HCT116 (cell line): Measurements from ENCODE around the gene ARMC3. TPM values are rescaled to one million over a fixed set of nuclear protein-coding genes. Genes with fewer than 3 reads are reported as not detected.

Experiments
- ATAC-seq: fragments of 200-7000 bp; cut with Tn5 transposase; 2 replicates; pipeline ENCODE4 v1.9.1; 2020; ENCODE audit warnings: mild to moderate bottlenecking, moderate library complexity
- BruUV-seq: library from RNA; stranded (reverse); fragments of 400-500 nt; replicated peaks from 2 replicates; lab custom pipeline; 2021; lab: Mats Ljungman, UMichigan
- CTCF ChIA-PET: fragments of 300-600 bp; sonication (Branson Sonifier 250); formaldehyde crosslinking; loops from one replicate; lab custom pipeline; 2021; ENCODE audit warnings: antibody characterized with exemption; lab: Charles Lee
- POLR2A ChIA-PET: fragments of 300-600, 350-600 bp; sonication (Branson Sonifier 250); formaldehyde crosslinking; loops from one replicate; lab custom pipeline; 2021; ENCODE audit warnings: antibody characterized with exemption; lab: Charles Lee
- RAD21 ChIA-PET, 2 experiments: fragments of 300-600 bp; sonication (Branson Sonifier 250); formaldehyde crosslinking; loops; one replicate each; lab custom pipeline; 2023; ENCODE audit warnings: low total read pairs in 2 of 2; ENCODE audit not compliant: uncharacterized antibody in 2 of 2, unreplicated experiment in 2 of 2, low non-redundant PET in 1 of 2; lab: Charles Lee
- DNase-seq: peaks from one replicate; pipeline ENCODE4 v3.0.0-alpha.2; 2010; ENCODE audit warnings: low read depth, low spot score
- H2AFZ ChIP-seq: fragments of 200-600 bp; shearing (Covaris generic), sonication (generic); 2 replicates; pipeline ENCODE4 v1.6.1; 2017; ENCODE audit warnings: low read depth, mixed run types, mixed read lengths, antibody characterized with exemption, low read length; ENCODE audit not compliant: poor library complexity, severe bottlenecking
- H3K27ac ChIP-seq: 2 replicates; pipeline ENCODE4 v1.5.1; 2012; ENCODE audit warnings: low read depth, low read length
- H3K27me3 ChIP-seq: fragments of 200-600 bp; sonication (generic); 2 replicates; pipeline ENCODE4 v1.6.1; 2016; ENCODE audit warnings: mixed run types, low read length, mixed read lengths; ENCODE audit not compliant: insufficient read depth
- H3K36me3 ChIP-seq, 2 experiments: fragments of 200-500 bp in 1 of 2; fragments of 200-600 bp in 1 of 2; sonication (Bioruptor generic) in 1 of 2; sonication (generic) in 1 of 2; 2 replicates each; pipeline versions ENCODE4 v1.5.1 to v1.6.1; 2014 to 2016; ENCODE audit warnings: low read length in 2 of 2, inconsistent platforms in 1 of 2, mixed read lengths in 1 of 2, mixed run types in 1 of 2; ENCODE audit not compliant: insufficient read depth in 2 of 2, control insufficient read depth in 1 of 2
- H3K4me1 ChIP-seq, 2 experiments: fragments of 200-600 bp in 1 of 2; sonication (generic) in 1 of 2; 2 replicates each; pipeline versions ENCODE4 v1.5.1 to v1.6.1; 2012 to 2017; ENCODE audit warnings: low read length in 2 of 2, inconsistent platforms in 1 of 2, mild to moderate bottlenecking in 1 of 2, mixed read lengths in 1 of 2, mixed run types in 1 of 2, moderate library complexity in 1 of 2; ENCODE audit not compliant: insufficient read depth in 2 of 2, control insufficient read depth in 1 of 2
- H3K4me2 ChIP-seq: fragments of 200-600 bp; sonication (generic); 2 replicates; pipeline ENCODE4 v1.6.1; 2017; ENCODE audit warnings: mixed run types, low read length, mixed read lengths
- H3K4me3 ChIP-seq, 2 experiments: fragments of 200-600 bp in 1 of 2; sonication (generic) in 1 of 2; replicated peaks in 1 of 2; 2 replicates each; pipeline ENCODE4 v1.5.1; 2011 to 2016; ENCODE audit warnings: low read length in 2 of 2, control low read depth in 1 of 2, low read depth in 1 of 2, mild to moderate bottlenecking in 1 of 2, mixed read lengths in 1 of 2, mixed run types in 1 of 2
- H3K79me2 ChIP-seq: fragments of 200-600 bp; sonication (generic); 2 replicates; pipeline ENCODE4 v1.6.1; 2017; ENCODE audit warnings: mild to moderate bottlenecking, mixed run types, low read length, moderate library complexity, mixed read lengths; ENCODE audit not compliant: insufficient read depth
- H3K9ac ChIP-seq: fragments of 200-600 bp; sonication (generic); 2 replicates; pipeline ENCODE4 v1.6.1; 2016; ENCODE audit warnings: low read length, mixed read lengths
- H3K9me2 ChIP-seq: fragments of 200-600 bp; sonication (generic), shearing (Covaris generic); 2 replicates; pipeline ENCODE4 v1.6.1; 2017; ENCODE audit warnings: mixed run types, mild to moderate bottlenecking, moderate library complexity; ENCODE audit not compliant: insufficient read depth
- H3K9me3 ChIP-seq, 2 experiments: fragments of 200-500 bp in 1 of 2; fragments of 200-600 bp in 1 of 2; sonication (Bioruptor generic) in 1 of 2; sonication (generic) in 1 of 2; 2 replicates each; pipeline ENCODE4 v1.6.1; 2014 to 2017; ENCODE audit warnings: low read length in 2 of 2, mixed read lengths in 2 of 2, inconsistent platforms in 1 of 2, low read depth in 1 of 2, mild to moderate bottlenecking in 1 of 2, mixed run types in 1 of 2, moderate library complexity in 1 of 2; ENCODE audit not compliant: control insufficient read depth in 1 of 2, insufficient read depth in 1 of 2
- H4K20me1 ChIP-seq: fragments of 200-600 bp; sonication (generic), shearing (Covaris generic); 2 replicates; pipeline ENCODE4 v1.6.1; 2017; ENCODE audit warnings: mixed run types, mild to moderate bottlenecking, moderate library complexity; ENCODE audit not compliant: insufficient read depth
- CBX3 ChIP-seq: IDR thresholded peaks from 2 replicates; pipeline ENCODE4 v1.6.1; 2012; ENCODE audit warnings: low read depth
- EGR1 ChIP-seq: IDR thresholded peaks from 2 replicates; pipeline ENCODE4 v1.6.1; 2012; ENCODE audit warnings: low read depth
- EZH2 ChIP-seq: fragments of 200-600 bp; sonication (generic); IDR thresholded peaks from 2 replicates; pipeline ENCODE4 v1.6.1; 2017; ENCODE audit warnings: antibody characterized with exemption, mixed run types
- EZH2phosphoT487 ChIP-seq: fragments of 200-600 bp; IDR thresholded peaks from 2 replicates; pipeline ENCODE4 v1.6.1; 2018; ENCODE audit warnings: antibody characterized with exemption, borderline replicate concordance
- JUND ChIP-seq: IDR thresholded peaks from 2 replicates; pipeline ENCODE4 v1.6.1; 2012
- POLR2AphosphoS5 ChIP-seq: IDR thresholded peaks from 2 replicates; pipeline ENCODE4 v1.6.1; 2011; ENCODE audit warnings: mild to moderate bottlenecking, low read depth, low read length, moderate library complexity
- RAD21 ChIP-seq: IDR thresholded peaks from 2 replicates; pipeline ENCODE4 v1.6.1; 2012; ENCODE audit warnings: low read depth, mild to moderate bottlenecking
- SIN3A ChIP-seq: IDR thresholded peaks from 2 replicates; pipeline ENCODE4 v1.6.1; 2012; ENCODE audit warnings: low read depth
- SP1 ChIP-seq: IDR thresholded peaks from 2 replicates; pipeline ENCODE4 v1.6.1; 2012; ENCODE audit warnings: low read depth
- TCF7L2 ChIP-seq: IDR thresholded peaks from 2 replicates; pipeline ENCODE4 v1.7.0; 2011; ENCODE audit warnings: borderline replicate concordance, inconsistent platforms; ENCODE audit not compliant: insufficient read depth, insufficient read length; ENCODE audit errors: extremely low read depth
- ZBTB33 ChIP-seq: IDR thresholded peaks from 2 replicates; pipeline ENCODE4 v1.6.1; 2011; ENCODE audit warnings: mild to moderate bottlenecking, low read length, moderate library complexity; ENCODE audit not compliant: insufficient replicate concordance; ENCODE audit errors: extremely low read depth
- ZNF274 ChIP-seq: fragments of 200-500 bp; sonication (Bioruptor generic); IDR thresholded peaks from 2 replicates; pipeline ENCODE4 v1.6.1; 2014; ENCODE audit warnings: mild to moderate bottlenecking, low read depth, low read length, inconsistent platforms
- intact Hi-C: fragments of 100-400 bp; cut with micrococcal nuclease; formaldehyde crosslinking; loops from 2 replicates; pipeline ENCODE4 v1.10.0; 2022
- total RNA-seq: library from RNA; stranded (reverse); gene quantifications from one replicate; pipeline ENCODE4 v1.2.1, GENCODE V29; 2021; ENCODE audit not compliant: unreplicated experiment
- TF ChIP-seq, protein P1 (sequence below): IDR thresholded peaks from 2 replicates; pipeline ENCODE4 v1.6.1; 2012
- TF ChIP-seq, protein P2 (sequence below): IDR thresholded peaks from 2 replicates; pipeline ENCODE4 v1.6.1; 2012

Gene ARMC3
- total RNA-seq, 1 experiment from 2014 or later: 2.6 TPM

DNA sequence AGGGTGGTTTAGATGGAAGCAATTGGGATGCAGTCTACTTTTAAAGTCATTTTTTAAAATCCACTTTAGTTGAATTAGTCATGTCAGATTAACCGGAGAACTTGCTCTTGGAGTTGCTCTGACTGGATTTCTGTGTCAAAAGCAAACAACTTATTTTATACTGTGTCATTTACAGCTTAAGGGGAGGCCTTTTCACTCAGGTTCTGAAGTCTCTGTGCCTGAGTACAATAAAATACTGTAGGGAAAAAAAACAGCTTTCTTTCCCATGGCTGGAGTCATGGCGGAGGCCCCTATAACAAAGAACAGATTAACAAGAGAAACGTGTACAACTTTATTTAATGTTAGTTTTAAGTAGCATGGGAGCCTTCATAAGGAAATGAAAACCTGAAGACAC lies 128.3 kb downstream of the ARMC3 start:
- Histone ChIP-seq H3K79me2 (no peaks in the 10 kb centered on the region), H4K20me1 (no peaks in the 10 kb centered on the region), H3K27ac (no peak overlapping the region), H3K9me2 (peaks cover 4% of the 10 kb centered on the region; the same call in 1 of the 2 replicates), H2AFZ (no peak overlapping the region), H3K4me3 (no peak overlapping the region), H3K4me1 (peaks cover 5 to 15% of the 10 kb centered on the region in 2 experiments), H3K9ac (no peak overlapping the region), H3K36me3 (no peaks in the 10 kb centered on the region), H3K4me2 (no peak overlapping the region), H3K9me3 (no peaks in the 10 kb centered on the region), H3K27me3 (no peaks in the 10 kb centered on the region)
- intact Hi-C loops: no loop called here
- ChIA-PET CTCF (no interaction called here), RAD21 (no interaction called here), POLR2A (no interaction called here)
- DNase-seq (no peak), ATAC-seq (no peak)
- BruUV-seq: no TSS peak
- TF ChIP-seq ZNF274 (no peak), JUND (no peak), EZH2 (no peak), TCF7L2 (no peak), SIN3A (no peak), SP1 (no peak), EGR1 (no peak), ZBTB33 (no peak), POLR2AphosphoS5 (no peak), EZH2phosphoT487 (no peak), RAD21 (no peak), CBX3 (no peak)
- TF ChIP-seq, protein P1, sequence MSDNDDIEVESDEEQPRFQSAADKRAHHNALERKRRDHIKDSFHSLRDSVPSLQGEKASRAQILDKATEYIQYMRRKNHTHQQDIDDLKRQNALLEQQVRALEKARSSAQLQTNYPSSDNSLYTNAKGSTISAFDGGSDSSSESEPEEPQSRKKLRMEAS: no peak
- TF ChIP-seq, protein P2, sequence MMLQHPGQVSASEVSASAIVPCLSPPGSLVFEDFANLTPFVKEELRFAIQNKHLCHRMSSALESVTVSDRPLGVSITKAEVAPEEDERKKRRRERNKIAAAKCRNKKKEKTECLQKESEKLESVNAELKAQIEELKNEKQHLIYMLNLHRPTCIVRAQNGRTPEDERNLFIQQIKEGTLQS: no peak
